K562 (cell line): ENCODE results near the gene ATP13A1. TPM values are rescaled to one million over a fixed set of nuclear protein-coding genes. Genes with fewer than 3 reads are reported as not detected.

Source experiments
- ATAC-seq: fragments of 200-7000 bp; cut with Tn5 transposase; 3 replicates; pipeline ENCODE4 v1.9.1; 2020; ENCODE audit warnings: moderate library complexity
- BruUV-seq: library from RNA; stranded (reverse); fragments of 400-500 nt; replicated peaks from 2 replicates; lab custom pipeline; 2021; lab: Mats Ljungman, UMichigan
- CTCF ChIA-PET: fragments of 300-600 bp; formaldehyde crosslinking; extraction: SDS; loops from one replicate; lab custom pipeline; 2021; ENCODE audit warnings: low intra/inter-chr PET ratio; lab: Yijun Ruan, JAX
- POLR2A ChIA-PET: fragments of 300-600, 350-650 bp; sonication (Branson Sonifier 250); formaldehyde crosslinking; extraction: SDS; loops from one replicate; lab custom pipeline; 2021; ENCODE audit warnings: antibody characterized with exemption, inconsistent platforms; lab: Yijun Ruan, JAX
- DNase-seq, 4 experiments: peaks; one replicate each; pipeline versions ENCODE4 v3.0.0 to v3.0.0-alpha.2; 2011 to 2018; ENCODE audit warnings: low spot score in 3 of 4, mixed read lengths in 3 of 4; ENCODE audit errors: extremely low read depth in 1 of 4
- FAIRE-seq: peaks from 2 replicates; lab custom pipeline; 2011; peaks lifted over from hg19 to GRCh38; lab: Jason Lieb, UNC
- H2AFZ ChIP-seq: 2 replicates; pipeline ENCODE4 v1.6.0; 2011; ENCODE audit warnings: low read depth, low read length, control low read depth, inconsistent platforms
- H3K27ac ChIP-seq: fragments of 200-600 bp; 3 replicates; pipeline ENCODE4 v1.8.0; 2011; ENCODE audit warnings: low read depth, mild to moderate bottlenecking, control low read depth, inconsistent platforms, low read length, moderate library complexity, mixed read lengths; ENCODE audit errors: extremely low read depth
- H3K27me3 ChIP-seq, 2 experiments: fragments of 300-600 bp in 1 of 2; 2 replicates in 1 of 2; 3 replicates in 1 of 2; pipeline versions ENCODE4 v1.6.0 to v1.8.0; 2011; ENCODE audit warnings: inconsistent platforms in 2 of 2, low read length in 2 of 2, mild to moderate bottlenecking in 1 of 2, mixed read lengths in 1 of 2, moderate library complexity in 1 of 2; ENCODE audit not compliant: control insufficient read depth in 2 of 2, insufficient read depth in 2 of 2
- H3K36me3 ChIP-seq: fragments of 300-600 bp; 3 replicates; pipeline ENCODE4 v1.8.0; 2011; ENCODE audit warnings: mild to moderate bottlenecking, low read length, inconsistent platforms; ENCODE audit not compliant: control insufficient read depth, insufficient read depth
- H3K4me1 ChIP-seq, 2 experiments: fragments of 200-600 bp in 1 of 2; replicated peaks in 1 of 2; 2 replicates in 1 of 2; 3 replicates in 1 of 2; pipeline versions ENCODE4 v1.5.1 to v1.8.0; 2011; ENCODE audit warnings: inconsistent platforms in 2 of 2, low read length in 2 of 2, mild to moderate bottlenecking in 1 of 2, mixed read lengths in 1 of 2, moderate library complexity in 1 of 2; ENCODE audit not compliant: control insufficient read depth in 2 of 2, insufficient read depth in 2 of 2
- H3K4me2 ChIP-seq: 2 replicates; pipeline ENCODE4 v1.6.1; 2011; ENCODE audit warnings: low read length, control low read depth, inconsistent platforms, mixed read lengths; ENCODE audit not compliant: insufficient read depth
- H3K4me3 ChIP-seq: fragments of 200-600 bp; sonication (generic), shearing (Covaris generic); 2 replicates; pipeline ENCODE4 v1.5.1; 2016; ENCODE audit warnings: control low read depth, inconsistent platforms
- H3K79me2 ChIP-seq: fragments of 200-600 bp; 3 replicates; pipeline ENCODE4 v1.8.0; 2011; ENCODE audit warnings: low read length, inconsistent platforms; ENCODE audit not compliant: control insufficient read depth, insufficient read depth
- H3K9ac ChIP-seq, 2 experiments: 2 replicates each; pipeline versions ENCODE4 v1.6.0 to v1.6.1; 2011; ENCODE audit warnings: low read depth in 2 of 2, low read length in 2 of 2, control low read depth in 1 of 2, inconsistent platforms in 1 of 2, mild to moderate bottlenecking in 1 of 2, mixed read lengths in 1 of 2; ENCODE audit not compliant: insufficient read depth in 1 of 2
- H3K9me1 ChIP-seq: one replicate; pipeline ENCODE4 v1.6.0; 2011; ENCODE audit warnings: inconsistent platforms, mild to moderate bottlenecking, low read length, moderate library complexity; ENCODE audit not compliant: control insufficient read depth, insufficient read depth
- H3K9me3 ChIP-seq: replicated peaks from 2 replicates; pipeline ENCODE4 v1.5.1; 2011; ENCODE audit warnings: low read depth, low read length, inconsistent platforms; ENCODE audit not compliant: control insufficient read depth, insufficient read depth
- H4K20me1 ChIP-seq: replicated peaks from 2 replicates; pipeline ENCODE4 v1.6.1; 2011; ENCODE audit warnings: low read length, inconsistent platforms, mixed read lengths; ENCODE audit not compliant: control insufficient read depth, insufficient read depth
- HLTF ChIP-seq: fragments of 450-650 bp; IDR thresholded peaks from 2 replicates; pipeline ENCODE4 v1.6.1; 2016
- POLR2G ChIP-seq: fragments of 200-400 bp; formaldehyde crosslinking; IDR thresholded peaks from 2 replicates; pipeline ENCODE4 v1.6.1; 2017; ENCODE audit warnings: low read depth, mild to moderate bottlenecking, antibody characterized with exemption, low read length, moderate library complexity
- RBM25 ChIP-seq: fragments of 200-400 bp; formaldehyde crosslinking; IDR thresholded peaks from 2 replicates; pipeline ENCODE4 v1.6.1; 2018; ENCODE audit warnings: low read length, low read depth, moderate library complexity; ENCODE audit not compliant: severe bottlenecking
- WGBS: fragments of 100-300 bp; shearing (Covaris generic); methylation state at CpG from one replicate; pipeline ENCODE4 v1.1.6; 2016; ENCODE audit warnings: low coverage, mixed read lengths; ENCODE audit not compliant: insufficient coverage; ENCODE audit errors: missing lambda C conversion rate; 5-methylcytosine and 5-hydroxymethylcytosine counted together
- in situ Hi-C: fragments of 300-500 bp; cut with MboI; formaldehyde crosslinking; loops from 4 replicates; pipeline ENCODE4 v1.15.0; 2018; ENCODE audit warnings: inconsistent platforms, mixed read lengths
- intact Hi-C: fragments of 100-400 bp; cut with micrococcal nuclease; formaldehyde crosslinking; loops from 2 replicates; pipeline ENCODE4 v1.14.2; 2022
- polyA plus RNA-seq, 8 experiments: library from polyadenylated mRNA; depleted of rRNA in 4 of 8; stranded (reverse) in 5 of 8; unstranded in 3 of 8; fragments of >200 nt; fragmentation: Nextera tagmentation in 2 of 8; fragmentation: Illumina TruSeq in 1 of 8; extraction: Ambion mirVana in 2 of 8; extraction: Trizol in 1 of 8; gene quantifications; 2 replicates each; pipeline versions ENCODE4 v1.2.1 to v1.2.3, GENCODE V29; 2011 to 2014; ENCODE audit warnings: inconsistent platforms in 1 of 8, missing spikeins in 1 of 8
- total RNA-seq, 7 experiments: library from RNA; depleted of rRNA in 6 of 7; stranded (reverse); fragments of >200 nt in 6 of 7; fragmentation: Illumina TruSeq in 2 of 7; extraction: Trizol in 2 of 7; gene quantifications; 2 replicates each; pipeline versions ENCODE4 v1.2.1 to v1.2.3, GENCODE V29; 2011 to 2021; ENCODE audit warnings: low replicate concordance in 1 of 7
- TF ChIP-seq, protein P1 (sequence below): fragments of 450-650 bp; IDR thresholded peaks from 2 replicates; pipeline ENCODE4 v1.6.1; 2014; ENCODE audit warnings: low read depth, mild to moderate bottlenecking, moderate library complexity, borderline replicate concordance

ATP13A1 gene
- total and polyA plus RNA-seq, 9 of the 15 experiments (the other 6 are each of a cell fraction or from before 2014, with no cell fraction given): 0.90 to 83.8 (median 23.1) TPM

DNA sequence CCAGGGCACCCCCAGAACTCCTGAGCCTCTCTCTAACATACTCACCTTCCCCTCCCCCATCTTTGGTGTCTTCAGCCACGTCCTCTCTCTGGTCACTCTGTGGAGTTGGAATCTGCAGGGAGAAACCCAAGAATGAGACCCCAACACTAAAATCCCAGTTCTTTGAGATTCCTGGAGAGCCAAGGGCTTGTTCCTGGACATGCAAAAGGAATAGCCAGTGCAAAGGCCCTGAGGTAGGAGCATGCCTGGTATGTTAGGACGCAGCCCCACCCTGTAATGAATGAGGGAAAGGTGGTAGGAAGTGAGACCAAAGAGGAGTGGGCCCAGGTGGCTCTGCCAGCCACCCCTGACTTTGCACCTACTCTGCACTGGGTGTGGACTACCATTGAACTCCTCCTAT, 33.0 kb downstream of the ATP13A1 start:
- Histone ChIP-seq H3K4me3 (no peak overlapping the region), H4K20me1 (no peaks in the 10 kb centered on the region), H3K36me3 (peaks cover 30% of the 10 kb centered on the region; the same call in 2 of the 3 replicates), H2AFZ (no peak overlapping the region), H3K9me3 (no peaks in the 10 kb centered on the region), H3K4me2 (no peak overlapping the region), H3K27ac (no peak overlapping the region), H3K4me1 (peaks cover 0 to 20% of the 10 kb centered on the region in 2 experiments; a peak in 2 of 5 replicates), H3K9ac (no peak overlapping the region), H3K79me2 (no peaks in the 10 kb centered on the region), H3K27me3 (no peaks in the 10 kb centered on the region), H3K9me1 (no peaks in the 10 kb centered on the region)
- TF ChIP-seq, protein P1, sequence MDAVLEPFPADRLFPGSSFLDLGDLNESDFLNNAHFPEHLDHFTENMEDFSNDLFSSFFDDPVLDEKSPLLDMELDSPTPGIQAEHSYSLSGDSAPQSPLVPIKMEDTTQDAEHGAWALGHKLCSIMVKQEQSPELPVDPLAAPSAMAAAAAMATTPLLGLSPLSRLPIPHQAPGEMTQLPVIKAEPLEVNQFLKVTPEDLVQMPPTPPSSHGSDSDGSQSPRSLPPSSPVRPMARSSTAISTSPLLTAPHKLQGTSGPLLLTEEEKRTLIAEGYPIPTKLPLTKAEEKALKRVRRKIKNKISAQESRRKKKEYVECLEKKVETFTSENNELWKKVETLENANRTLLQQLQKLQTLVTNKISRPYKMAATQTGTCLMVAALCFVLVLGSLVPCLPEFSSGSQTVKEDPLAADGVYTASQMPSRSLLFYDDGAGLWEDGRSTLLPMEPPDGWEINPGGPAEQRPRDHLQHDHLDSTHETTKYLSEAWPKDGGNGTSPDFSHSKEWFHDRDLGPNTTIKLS: no peak
- TF ChIP-seq RBM25: peak; percentile 64
- DNase-seq (no peak), ATAC-seq (no peak), FAIRE-seq (no peak)
- in situ Hi-C loops (loop anchor here (25.0 kb wide), 1 partner anchor 93 kb away; the partner anchor contains the start of genes CILP2 and YJEFN3), intact Hi-C loops (no loop called here)
- BruUV-seq: no TSS peak
- ChIA-PET CTCF (no interaction called here), POLR2A (interaction anchor here (0.5 kb wide), 1 partner anchor 154 kb away, joined by 3 read pairs; no protein-coding TSS in a partner anchor)
- WGBS: 82% methylated on average over 2 of the region's 2 CpGs

DNA sequence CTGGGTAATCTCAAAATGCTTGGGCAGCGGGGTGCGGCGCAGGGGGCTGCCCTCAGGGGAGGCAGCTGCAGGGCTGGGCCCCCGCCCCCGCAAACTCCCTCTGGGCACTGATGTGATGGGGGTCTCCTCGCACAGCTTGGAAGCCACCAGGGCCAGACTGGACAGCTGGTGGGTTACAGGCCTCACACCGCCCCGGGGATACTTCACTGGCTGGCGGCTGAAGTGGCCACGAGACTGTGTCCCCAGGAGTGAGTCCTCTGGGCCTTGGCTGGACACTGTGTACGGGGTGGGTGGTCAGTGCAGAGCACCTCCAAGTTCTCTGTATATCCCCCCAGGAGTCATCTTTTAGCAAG, 33.4 kb downstream of the ATP13A1 start:
- Histone ChIP-seq H3K9ac (no peak overlapping the region), H3K79me2 (no peaks in the 10 kb centered on the region), H3K4me2 (no peak overlapping the region), H3K36me3 (peaks cover 26% of the 10 kb centered on the region; the same call in 2 of the 3 replicates), H3K4me3 (no peak overlapping the region), H3K9me1 (no peaks in the 10 kb centered on the region), H3K9me3 (no peaks in the 10 kb centered on the region), H4K20me1 (no peaks in the 10 kb centered on the region), H3K4me1 (peaks cover 0 to 17% of the 10 kb centered on the region in 2 experiments; a peak in 2 of 5 replicates), H2AFZ (no peak overlapping the region), H3K27me3 (no peaks in the 10 kb centered on the region), H3K27ac (no peak overlapping the region)
- DNase-seq (no peak), FAIRE-seq (no peak), ATAC-seq (no peak)
- intact Hi-C loops: no loop called here
- ChIA-PET POLR2A (interaction anchor here (0.5 kb wide), 1 partner anchor 154 kb away, joined by 3 read pairs; no protein-coding TSS in a partner anchor), CTCF (no interaction called here)
- TF ChIP-seq HLTF: no peak
- TF ChIP-seq POLR2G: peak; percentile 38; the same call in 1 of the 2 replicates
- in situ Hi-C loops: loop anchor here (25.0 kb wide), 1 partner anchor 93 kb away; the partner anchor contains the start of genes CILP2 and YJEFN3
- BruUV-seq: no TSS peak
- WGBS: 100% methylated on average over 7 of the region's 11 CpGs
